HCEC 1CT (cell line): ENCODE results near the gene CCDC134.

Experiments used
- DNase-seq: peaks from one replicate; pipeline ENCODE4 v3.0.0-alpha.2; 2017

Gene CCDC134

GRCh38 chr22:41800348-41801146 lies at the start of gene CCDC134:
Gene CCDC134 (plus strand): TSS chr22:41800679. CDS start chr22:41808891, 8,212 bp downstream.
- DNase-seq = peak; percentile 76

GRCh38 chr22:41752011-41752970 lies 48.2 kb upstream of the CCDC134 start:
- DNase-seq = no peak

DNA sequence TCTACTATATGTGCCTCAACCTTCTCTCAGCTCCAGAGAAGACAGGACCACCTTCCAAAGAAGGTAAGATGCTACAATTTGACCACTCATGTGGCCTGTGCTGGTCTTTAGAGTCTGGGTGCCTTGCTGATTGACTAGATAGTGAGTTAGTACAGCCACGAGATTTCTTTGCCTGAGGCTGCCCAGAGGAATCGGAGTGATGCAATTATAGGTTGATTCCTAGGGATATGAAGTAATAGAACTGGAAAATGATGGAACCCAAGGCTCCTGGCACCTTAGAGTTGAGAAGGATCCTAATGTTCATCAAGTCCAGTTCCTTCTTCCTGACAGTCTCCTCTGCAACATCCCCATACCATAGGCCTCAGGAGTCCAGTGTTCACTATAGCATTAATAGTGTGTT lies 46.5 kb upstream of the CCDC134 start:
- no peak for DNase-seq

GRCh38 chr22:41757502-41757901 lies 43.0 kb upstream of the CCDC134 start:
- DNase-seq = no peak

DNA sequence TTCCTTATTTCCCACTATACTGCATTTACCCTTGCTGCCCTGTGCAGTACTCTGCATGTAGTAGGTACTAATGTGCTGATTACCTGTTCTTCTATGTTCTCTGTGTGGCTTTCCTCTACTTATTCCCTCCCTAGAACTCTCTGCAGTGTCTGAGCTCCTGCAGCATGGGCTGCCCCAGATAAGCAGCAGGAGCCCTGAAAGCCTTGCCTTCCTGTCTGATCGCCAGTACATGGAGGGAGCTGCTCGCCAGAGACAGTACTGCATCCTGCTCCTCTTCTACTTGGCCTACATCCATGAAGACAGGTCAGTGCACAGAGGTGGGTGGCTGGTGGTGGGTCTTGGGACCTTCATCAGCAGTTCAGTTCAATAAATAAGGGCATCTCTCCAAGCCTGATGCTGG lies 42.2 kb upstream of the CCDC134 start:
- DNase-seq = no peak

- DNase-seq = no peak
Measured at GRCh38 chr22:41762980-41763779, 37.3 kb upstream of the CCDC134 start.

GRCh38 chr22:41766476-41766875 lies 34.0 kb upstream of the CCDC134 start:
- no peak for DNase-seq

DNA sequence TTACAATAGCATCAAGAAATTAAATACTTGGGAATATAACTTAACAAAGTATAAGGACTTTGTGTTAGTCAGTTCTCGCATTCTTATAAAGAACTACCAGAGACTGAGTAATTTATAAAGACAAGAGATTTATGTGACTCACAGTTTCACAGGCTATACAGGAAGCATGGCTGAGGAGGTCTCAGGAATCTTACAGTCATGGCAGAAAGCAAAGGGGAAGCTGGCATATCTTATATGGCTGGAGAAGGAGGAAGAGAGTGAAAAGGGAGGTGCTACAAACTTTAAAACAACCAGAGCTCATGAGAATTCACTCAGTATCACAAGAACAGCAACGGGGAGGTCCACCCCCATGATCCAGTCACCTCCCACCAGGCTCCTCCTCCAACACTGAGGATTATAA lies 32.0 kb upstream of the CCDC134 start:
- DNase-seq = peak; percentile 41

- DNase-seq = no peak
Measured at GRCh38 chr22:41770715-41771468, 29.6 kb upstream of the CCDC134 start.

GRCh38 chr22:41772198-41772597 lies 28.3 kb upstream of the CCDC134 start:
- no peak for DNase-seq

DNA sequence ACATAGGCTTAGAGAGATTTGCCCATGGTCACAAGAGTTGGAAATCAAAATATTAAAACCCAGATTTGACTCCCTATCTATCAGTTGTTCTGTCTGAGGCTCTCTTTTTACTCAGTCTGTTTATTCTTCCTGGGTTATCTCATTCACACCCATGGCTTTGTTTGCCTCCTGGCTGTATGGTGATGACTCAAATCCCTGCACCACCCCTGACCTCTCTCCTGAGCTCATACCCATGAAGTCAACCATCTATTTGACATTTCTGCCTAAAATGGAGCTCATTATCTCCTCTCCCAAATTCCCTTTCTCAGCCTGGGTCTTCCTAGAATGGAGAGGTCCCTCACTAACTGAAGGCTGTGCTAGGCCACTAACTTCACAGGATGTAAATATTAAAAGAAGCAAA lies 27.8 kb upstream of the CCDC134 start:
- DNase-seq = no peak

- DNase-seq = no peak
Measured at GRCh38 chr22:41775338-41775737, 25.1 kb upstream of the CCDC134 start.

DNA sequence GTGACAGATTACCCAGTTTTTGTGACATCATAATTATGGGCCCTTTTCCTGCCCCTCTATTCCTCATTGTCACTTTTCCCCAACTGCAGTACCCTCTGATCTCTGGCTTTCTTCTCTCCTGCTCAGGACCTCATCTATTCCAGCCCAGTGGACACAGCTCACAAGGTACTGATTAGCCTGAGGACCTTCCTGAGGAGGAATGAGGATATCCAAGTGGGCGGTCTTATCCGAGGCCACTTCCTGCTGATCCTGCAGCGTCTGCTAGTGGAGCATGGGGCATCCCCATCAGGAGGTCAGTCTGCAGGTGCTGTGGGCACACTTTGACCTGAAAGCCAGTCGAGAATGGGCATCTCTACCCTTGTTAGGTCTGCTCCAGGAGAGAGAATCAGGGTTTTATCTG lies 24.5 kb upstream of the CCDC134 start:
- no peak for DNase-seq

- no peak for DNase-seq
Measured at GRCh38 chr22:41776381-41776780, 24.1 kb upstream of the CCDC134 start.

DNA sequence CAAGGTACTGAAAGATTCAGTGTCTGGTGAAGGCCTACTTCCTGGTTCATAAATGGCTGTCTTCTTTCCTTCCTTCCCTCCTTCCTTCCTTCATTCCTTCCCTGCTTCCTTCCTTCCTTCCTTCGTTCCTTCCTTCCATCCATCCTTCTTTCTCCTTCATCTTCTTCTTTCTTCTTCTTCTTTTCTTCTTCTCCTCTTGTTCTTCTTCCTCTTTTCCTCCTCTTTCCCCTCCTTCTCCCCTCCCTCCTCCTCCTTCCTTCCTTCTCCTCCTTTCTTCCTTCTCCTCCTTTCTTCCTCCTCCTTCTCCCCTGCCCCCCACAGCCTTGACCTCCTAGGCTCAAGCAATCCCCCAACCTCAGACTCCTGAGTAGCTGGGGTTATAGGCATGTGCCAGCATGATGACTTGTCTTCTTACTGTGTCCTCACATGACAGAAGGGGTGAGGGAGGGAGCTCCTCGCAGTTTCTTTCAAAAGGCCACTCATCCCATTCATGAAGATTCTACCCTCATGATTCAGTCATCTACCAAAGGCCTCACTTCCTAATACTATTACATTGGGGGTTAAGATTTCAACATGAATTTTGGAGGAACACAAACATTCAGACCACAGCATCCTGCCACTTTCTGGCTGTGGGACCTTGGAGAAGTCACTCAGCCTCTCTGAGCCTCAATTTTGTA lies 22.6 kb upstream of the CCDC134 start:
- DNase-seq = no peak

DNA sequence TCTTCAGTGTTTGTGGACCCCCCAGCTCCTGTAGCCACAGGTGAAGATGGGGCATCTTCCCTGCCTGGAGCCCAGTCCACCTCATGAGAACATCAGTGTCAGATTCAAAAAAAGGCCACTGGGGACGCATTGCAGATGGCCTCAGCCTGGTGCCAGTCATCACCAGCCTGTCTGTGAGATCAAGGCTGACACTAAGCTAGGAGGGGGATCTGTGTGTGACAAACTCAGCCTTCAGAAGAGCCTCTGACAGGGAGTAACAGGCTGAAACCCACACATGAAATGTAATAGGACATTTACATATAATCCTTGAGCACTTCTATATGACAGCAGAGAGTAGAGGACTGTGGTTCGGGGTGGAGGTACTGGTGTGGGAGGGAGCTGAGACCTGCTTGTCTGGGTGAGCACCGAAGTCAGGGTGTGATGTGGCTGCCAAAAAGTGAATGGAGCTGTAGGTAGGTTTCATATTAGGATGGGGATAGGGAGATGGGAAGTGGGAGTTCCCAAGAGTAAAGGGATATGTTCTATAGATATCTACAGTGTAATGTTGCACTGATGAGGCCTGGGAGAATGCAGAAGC lies 20.5 kb upstream of the CCDC134 start:
- DNase-seq = no peak

GRCh38 chr22:41780746-41781505 lies 19.6 kb upstream of the CCDC134 start:
- peak; percentile 30 for DNase-seq

DNA sequence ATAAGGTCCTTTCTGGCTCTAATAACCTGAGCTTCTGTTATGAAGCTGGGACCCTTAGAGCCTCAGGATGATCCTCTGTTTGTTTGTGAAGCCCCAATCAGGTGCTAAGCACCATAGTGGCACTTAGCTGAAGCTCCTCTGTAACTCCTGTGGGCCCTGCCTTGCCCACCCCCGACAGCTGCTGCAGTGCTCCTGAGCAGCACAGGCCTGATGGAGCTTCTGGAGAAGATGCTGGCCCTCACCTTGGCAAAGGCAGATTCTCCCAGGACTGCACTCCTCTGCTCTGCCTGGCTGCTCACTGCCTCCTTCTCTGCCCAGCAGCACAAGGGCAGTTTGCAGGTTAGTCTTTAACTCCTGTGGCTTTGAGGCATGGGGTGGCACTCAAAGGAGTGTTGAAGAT lies 19.0 kb upstream of the CCDC134 start:
- DNase-seq = no peak

GRCh38 chr22:41782316-41782715 lies 18.2 kb upstream of the CCDC134 start:
- DNase-seq = no peak

DNA sequence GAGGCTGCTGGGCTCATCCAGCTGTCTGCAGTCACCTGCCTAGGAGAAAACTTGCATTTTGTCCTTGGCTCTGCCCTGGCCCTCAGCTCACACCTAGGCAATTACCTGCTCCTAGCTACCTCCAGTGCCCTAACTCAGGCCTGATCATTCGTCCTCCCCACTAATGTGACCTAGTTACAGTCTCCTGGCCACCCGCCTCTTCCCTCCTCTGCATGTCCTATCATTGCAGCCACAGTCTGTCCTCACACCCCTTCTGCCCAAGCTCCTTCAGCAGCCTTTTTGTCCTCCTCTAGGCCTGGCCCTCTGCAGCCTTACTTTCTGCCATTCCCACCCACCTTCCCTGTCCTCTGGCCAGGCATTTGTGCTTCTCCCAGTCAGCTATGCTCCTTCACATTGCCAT lies 17.7 kb upstream of the CCDC134 start:
- DNase-seq = no peak

- no peak for DNase-seq
Measured at GRCh38 chr22:41787331-41787730, 13.1 kb upstream of the CCDC134 start.
